K562 (cell line): ENCODE measurements around the gene GLRX. TPM values are rescaled to one million over a fixed set of nuclear protein-coding genes. Genes with fewer than 3 reads are reported as not detected.

Source experiments
- ATAC-seq: fragments of 200-7000 bp; cut with Tn5 transposase; 3 replicates; pipeline ENCODE4 v1.9.1; 2020; ENCODE audit warnings: moderate library complexity
- BruUV-seq: library from RNA; stranded (reverse); fragments of 400-500 nt; replicated peaks from 2 replicates; lab custom pipeline; 2021; lab: Mats Ljungman, UMichigan
- CTCF ChIA-PET: fragments of 300-600 bp; formaldehyde crosslinking; extraction: SDS; loops from one replicate; lab custom pipeline; 2021; ENCODE audit warnings: low intra/inter-chr PET ratio; lab: Yijun Ruan, JAX
- POLR2A ChIA-PET: fragments of 300-600, 350-650 bp; sonication (Branson Sonifier 250); formaldehyde crosslinking; extraction: SDS; loops from one replicate; lab custom pipeline; 2021; ENCODE audit warnings: antibody characterized with exemption, inconsistent platforms; lab: Yijun Ruan, JAX
- DNase-seq, 4 experiments: peaks; one replicate each; pipeline versions ENCODE4 v3.0.0 to v3.0.0-alpha.2; 2011 to 2018; ENCODE audit warnings: low spot score in 3 of 4, mixed read lengths in 3 of 4; ENCODE audit errors: extremely low read depth in 1 of 4
- FAIRE-seq: peaks from 2 replicates; lab custom pipeline; 2011; peaks lifted over from hg19 to GRCh38; lab: Jason Lieb, UNC
- H2AFZ ChIP-seq: 2 replicates; pipeline ENCODE4 v1.6.0; 2011; ENCODE audit warnings: low read depth, low read length, control low read depth, inconsistent platforms
- H3K27ac ChIP-seq: fragments of 200-600 bp; 3 replicates; pipeline ENCODE4 v1.8.0; 2011; ENCODE audit warnings: low read depth, mild to moderate bottlenecking, control low read depth, inconsistent platforms, low read length, moderate library complexity, mixed read lengths; ENCODE audit errors: extremely low read depth
- H3K27me3 ChIP-seq, 2 experiments: fragments of 300-600 bp in 1 of 2; 2 replicates in 1 of 2; 3 replicates in 1 of 2; pipeline versions ENCODE4 v1.6.0 to v1.8.0; 2011; ENCODE audit warnings: inconsistent platforms in 2 of 2, low read length in 2 of 2, mild to moderate bottlenecking in 1 of 2, mixed read lengths in 1 of 2, moderate library complexity in 1 of 2; ENCODE audit not compliant: control insufficient read depth in 2 of 2, insufficient read depth in 2 of 2
- H3K36me3 ChIP-seq: fragments of 300-600 bp; 3 replicates; pipeline ENCODE4 v1.8.0; 2011; ENCODE audit warnings: mild to moderate bottlenecking, low read length, inconsistent platforms; ENCODE audit not compliant: control insufficient read depth, insufficient read depth
- H3K4me1 ChIP-seq, 2 experiments: fragments of 200-600 bp in 1 of 2; replicated peaks in 1 of 2; 2 replicates in 1 of 2; 3 replicates in 1 of 2; pipeline versions ENCODE4 v1.5.1 to v1.8.0; 2011; ENCODE audit warnings: inconsistent platforms in 2 of 2, low read length in 2 of 2, mild to moderate bottlenecking in 1 of 2, mixed read lengths in 1 of 2, moderate library complexity in 1 of 2; ENCODE audit not compliant: control insufficient read depth in 2 of 2, insufficient read depth in 2 of 2
- H3K4me2 ChIP-seq: 2 replicates; pipeline ENCODE4 v1.6.1; 2011; ENCODE audit warnings: low read length, control low read depth, inconsistent platforms, mixed read lengths; ENCODE audit not compliant: insufficient read depth
- H3K4me3 ChIP-seq: fragments of 200-600 bp; sonication (generic), shearing (Covaris generic); 2 replicates; pipeline ENCODE4 v1.5.1; 2016; ENCODE audit warnings: control low read depth, inconsistent platforms
- H3K79me2 ChIP-seq: fragments of 200-600 bp; 3 replicates; pipeline ENCODE4 v1.8.0; 2011; ENCODE audit warnings: low read length, inconsistent platforms; ENCODE audit not compliant: control insufficient read depth, insufficient read depth
- H3K9ac ChIP-seq, 2 experiments: 2 replicates each; pipeline versions ENCODE4 v1.6.0 to v1.6.1; 2011; ENCODE audit warnings: low read depth in 2 of 2, low read length in 2 of 2, control low read depth in 1 of 2, inconsistent platforms in 1 of 2, mild to moderate bottlenecking in 1 of 2, mixed read lengths in 1 of 2; ENCODE audit not compliant: insufficient read depth in 1 of 2
- H3K9me1 ChIP-seq: one replicate; pipeline ENCODE4 v1.6.0; 2011; ENCODE audit warnings: inconsistent platforms, mild to moderate bottlenecking, low read length, moderate library complexity; ENCODE audit not compliant: control insufficient read depth, insufficient read depth
- H3K9me3 ChIP-seq: replicated peaks from 2 replicates; pipeline ENCODE4 v1.5.1; 2011; ENCODE audit warnings: low read depth, low read length, inconsistent platforms; ENCODE audit not compliant: control insufficient read depth, insufficient read depth
- H4K20me1 ChIP-seq: replicated peaks from 2 replicates; pipeline ENCODE4 v1.6.1; 2011; ENCODE audit warnings: low read length, inconsistent platforms, mixed read lengths; ENCODE audit not compliant: control insufficient read depth, insufficient read depth
- AFF4 ChIP-seq: sonication (generic); formaldehyde crosslinking; IDR thresholded peaks from 2 replicates; pipeline ENCODE4 v1.8.0; 2023; ENCODE audit warnings: mild to moderate bottlenecking, missing genetic modification reagents
- CREB5 ChIP-seq: fragments of 250-450 bp; sonication (Bioruptor Pico); IDR thresholded peaks from 2 replicates; pipeline ENCODE4 v1.5.0; 2020; ENCODE audit warnings: mild to moderate bottlenecking
- ILF3 ChIP-seq: fragments of 450-650 bp; IDR thresholded peaks from 2 replicates; pipeline ENCODE4 v1.6.1; 2018; ENCODE audit warnings: antibody characterized with exemption, mild to moderate bottlenecking, moderate library complexity, borderline replicate concordance
- IRF1 ChIP-seq: sonication (generic); formaldehyde crosslinking; IDR thresholded peaks from 2 replicates; pipeline ENCODE4 v1.8.0; 2022; ENCODE audit warnings: missing genetic modification reagents, mild to moderate bottlenecking, borderline replicate concordance
- MTF1 ChIP-seq: fragments of 250-450 bp; sonication (Bioruptor Pico); IDR thresholded peaks from 2 replicates; pipeline ENCODE4 v1.9.0; 2021; ENCODE audit warnings: moderate library complexity, mild to moderate bottlenecking, inconsistent platforms, borderline replicate concordance
- NR3C1 ChIP-seq: sonication (generic); formaldehyde crosslinking; IDR thresholded peaks from 2 replicates; pipeline ENCODE4 v1.8.1; 2022; ENCODE audit warnings: missing genetic modification reagents
- ZMIZ1 ChIP-seq, 2 experiments: fragments of 150-350 bp in 1 of 2; IDR thresholded peaks; 2 replicates each; pipeline ENCODE4 v1.6.1; 2012 to 2016; ENCODE audit warnings: low read depth in 2 of 2, low read length in 2 of 2, mild to moderate bottlenecking in 1 of 2, moderate library complexity in 1 of 2
- ZNF263 ChIP-seq: sonication (generic); formaldehyde crosslinking; IDR thresholded peaks from 2 replicates; pipeline ENCODE4 v1.8.0; 2022; ENCODE audit warnings: mild to moderate bottlenecking, missing genetic modification reagents, borderline replicate concordance
- WGBS: fragments of 100-300 bp; shearing (Covaris generic); methylation state at CpG from one replicate; pipeline ENCODE4 v1.1.6; 2016; ENCODE audit warnings: low coverage, mixed read lengths; ENCODE audit not compliant: insufficient coverage; ENCODE audit errors: missing lambda C conversion rate; 5-methylcytosine and 5-hydroxymethylcytosine counted together
- in situ Hi-C: fragments of 300-500 bp; cut with MboI; formaldehyde crosslinking; loops from 4 replicates; pipeline ENCODE4 v1.15.0; 2018; ENCODE audit warnings: inconsistent platforms, mixed read lengths
- intact Hi-C: fragments of 100-400 bp; cut with micrococcal nuclease; formaldehyde crosslinking; loops from 2 replicates; pipeline ENCODE4 v1.14.2; 2022
- polyA plus RNA-seq, 8 experiments: library from polyadenylated mRNA; depleted of rRNA in 4 of 8; stranded (reverse) in 5 of 8; unstranded in 3 of 8; fragments of >200 nt; fragmentation: Nextera tagmentation in 2 of 8; fragmentation: Illumina TruSeq in 1 of 8; extraction: Ambion mirVana in 2 of 8; extraction: Trizol in 1 of 8; gene quantifications; 2 replicates each; pipeline versions ENCODE4 v1.2.1 to v1.2.3, GENCODE V29; 2011 to 2014; ENCODE audit warnings: inconsistent platforms in 1 of 8, missing spikeins in 1 of 8
- total RNA-seq, 7 experiments: library from RNA; depleted of rRNA in 6 of 7; stranded (reverse); fragments of >200 nt in 6 of 7; fragmentation: Illumina TruSeq in 2 of 7; extraction: Trizol in 2 of 7; gene quantifications; 2 replicates each; pipeline versions ENCODE4 v1.2.1 to v1.2.3, GENCODE V29; 2011 to 2021; ENCODE audit warnings: low replicate concordance in 1 of 7

GLRX gene
- total and polyA plus RNA-seq, 9 of the 15 experiments (the other 6 are each of a cell fraction or from before 2014, with no cell fraction given): 2.3 to 11.2 (median 4.6) TPM

- POLR2A ChIA-PET: no interaction called here
- Histone ChIP-seq H3K4me3 (no peak overlapping the region), H3K9ac (no peak overlapping the region), H3K27me3 (no peaks in the 10 kb centered on the region), H3K79me2 (no peaks in the 10 kb centered on the region), H4K20me1 (no peaks in the 10 kb centered on the region), H3K9me1 (no peaks in the 10 kb centered on the region), H3K4me2 (no peak overlapping the region), H2AFZ (no peak overlapping the region), H3K36me3 (no peaks in the 10 kb centered on the region; the same call in 2 of the 3 replicates), H3K27ac (no peak overlapping the region), H3K4me1 (no peaks in the 10 kb centered on the region; a peak in 1 of 5 replicates), H3K9me3 (no peaks in the 10 kb centered on the region)
- no peak for FAIRE-seq
- BruUV-seq: no TSS peak
- TF ChIP-seq MTF1 (CRISPR knock-in tag) (no peak), ZNF263 (CRISPR knock-in tag) (no peak), IRF1 (CRISPR knock-in tag) (no peak), ZMIZ1 (IDR thresholded peaks at IDR 0.05; ENCODE audit: low read depth in 2 of 2, low read length in 2 of 2) (no peak), ILF3 (no peak), AFF4 (CRISPR knock-in tag) (no peak), NR3C1 (CRISPR knock-in tag) (no peak), CREB5 (no peak)
- in situ Hi-C loops: no loop called here
- DNase-seq: no peak
- WGBS: 86% methylated on average over 6 of the region's 6 CpGs
- CTCF ChIA-PET: no interaction called here
- intact Hi-C loops: no loop called here
- no peak for ATAC-seq
Measured at GRCh38 chr5:95804736-95805539, 17.6 kb downstream of the GLRX start.
